NCI-H2196 (cell line): ENCODE measurements around the gene PANK2.
"Not testable (repeated sequence)": the region's sequence is repeated elsewhere in the genome, so short reads cannot be mapped to it uniquely, and the experiment has no call there.

Experiments used
- DNase-seq: peaks from one replicate; lab custom pipeline; 2025; ENCODE audit not compliant: unreplicated experiment; lab: John Stamatoyannopoulos, UW

The PANK2 gene

DNA sequence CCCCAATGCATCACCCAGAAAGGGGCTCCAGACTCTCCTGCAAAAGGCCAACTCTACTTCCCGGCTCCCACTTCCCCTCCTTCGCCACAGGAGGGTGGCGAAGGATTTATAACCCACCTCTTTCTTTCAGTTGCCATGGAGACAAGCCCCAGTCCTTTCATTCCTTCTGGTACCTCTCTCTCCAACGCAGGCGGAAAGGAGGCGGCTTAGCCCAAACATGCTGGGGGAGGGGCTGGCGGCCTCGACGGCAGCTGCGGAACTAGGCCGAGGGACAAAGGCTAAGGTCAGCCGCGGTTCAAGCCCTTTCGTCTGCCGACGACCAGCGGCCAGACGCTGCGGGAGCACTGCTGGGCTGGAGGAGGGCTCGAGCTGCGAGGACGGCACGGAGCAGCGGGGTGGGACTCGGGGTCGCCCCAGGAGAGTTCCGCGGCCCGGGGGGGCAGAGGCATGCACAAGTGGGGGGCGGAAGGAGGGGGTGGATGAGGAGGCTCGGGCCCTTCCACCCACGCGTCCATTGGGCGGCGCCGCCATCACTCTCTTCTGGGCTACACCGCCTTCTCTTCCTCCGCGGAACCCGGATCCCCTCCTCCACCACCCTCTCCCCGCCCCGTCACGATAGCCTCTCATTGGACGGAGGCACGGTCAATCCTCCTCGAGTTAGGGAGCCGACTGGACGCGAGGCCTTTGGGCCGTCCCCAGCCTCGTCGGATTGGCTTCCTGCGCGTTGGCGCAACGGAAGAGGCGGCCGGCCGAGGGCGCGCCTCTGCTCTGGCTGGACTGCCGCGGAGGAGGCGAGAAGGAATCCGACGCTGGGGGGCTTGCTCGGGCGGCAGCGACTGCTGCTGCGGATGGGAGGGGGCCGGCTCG lies at the start of gene PANK2:
Gene PANK2, plus strand, starts transcription at position 766 of the 867 bp plus-strand sequence.
- peak; percentile 99 for DNase-seq

DNA sequence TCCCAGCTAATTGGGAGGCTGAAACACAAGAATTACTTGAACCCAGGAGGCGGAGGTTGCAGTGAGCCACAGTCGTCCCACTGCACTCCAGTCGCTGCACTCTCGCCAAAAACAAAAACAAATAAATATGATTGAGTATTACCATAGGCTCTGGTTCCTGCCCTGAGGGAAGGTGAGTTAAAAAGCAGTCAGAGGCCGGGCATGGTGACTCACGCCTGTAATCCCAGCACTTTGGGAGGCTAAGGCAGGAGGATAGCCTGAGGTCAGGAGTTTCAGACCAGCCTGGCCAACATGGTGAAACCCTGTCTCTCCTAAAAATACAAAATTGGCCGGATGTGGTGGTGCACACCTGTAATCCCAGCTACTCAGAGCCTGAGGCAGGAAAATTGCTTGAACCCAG lies 49.0 kb upstream of the PANK2 start:
- DNase-seq, result not testable (repeated sequence)

DNA sequence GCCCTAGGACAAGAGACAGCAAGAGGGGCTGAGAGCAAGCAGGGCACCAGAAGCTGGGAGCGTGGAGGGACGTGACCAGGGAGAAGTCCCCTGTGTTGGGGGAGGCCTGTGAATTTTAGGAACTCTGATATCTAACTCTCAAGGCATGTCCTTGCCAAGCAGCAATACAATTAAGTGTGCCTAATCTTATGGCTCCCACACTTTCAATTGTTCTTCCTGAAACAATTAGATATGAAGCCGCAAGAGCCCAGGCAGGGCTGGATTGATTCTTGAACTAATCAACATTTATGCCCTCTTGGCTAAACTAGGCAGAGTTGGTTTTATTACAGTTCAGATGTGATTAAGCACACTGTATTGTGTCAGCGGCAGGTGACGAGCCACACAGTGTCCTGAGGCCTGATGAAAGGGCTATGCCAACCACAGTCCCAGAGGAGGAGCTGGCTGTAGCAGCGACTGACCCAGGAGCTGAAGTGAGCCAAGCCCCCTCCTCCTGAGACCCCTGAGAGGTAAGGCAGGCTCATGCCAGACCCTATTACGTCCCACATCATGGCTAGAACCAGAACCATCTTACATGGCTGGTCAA lies 46.7 kb upstream of the PANK2 start:
- DNase-seq, result no peak

DNA sequence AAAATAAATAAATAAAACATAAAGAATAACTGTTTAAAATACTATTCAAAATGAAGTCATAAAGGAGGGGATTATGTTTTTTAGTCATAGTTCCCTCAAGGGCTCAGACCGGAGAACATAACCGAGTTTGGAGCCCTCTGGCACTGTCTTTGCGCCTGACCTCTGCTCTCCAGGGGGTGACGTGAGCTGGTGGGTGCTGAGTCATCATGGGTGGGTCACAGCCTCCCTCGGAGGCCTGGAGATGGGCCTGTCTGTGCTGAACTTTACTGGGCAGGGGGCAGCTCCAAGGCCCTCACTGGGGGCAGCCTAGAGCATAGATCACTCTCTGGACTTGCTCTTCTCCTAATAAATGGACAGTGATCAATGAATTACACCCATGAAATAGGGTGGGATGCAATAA lies 45.7 kb upstream of the PANK2 start:
- no peak for DNase-seq

DNA sequence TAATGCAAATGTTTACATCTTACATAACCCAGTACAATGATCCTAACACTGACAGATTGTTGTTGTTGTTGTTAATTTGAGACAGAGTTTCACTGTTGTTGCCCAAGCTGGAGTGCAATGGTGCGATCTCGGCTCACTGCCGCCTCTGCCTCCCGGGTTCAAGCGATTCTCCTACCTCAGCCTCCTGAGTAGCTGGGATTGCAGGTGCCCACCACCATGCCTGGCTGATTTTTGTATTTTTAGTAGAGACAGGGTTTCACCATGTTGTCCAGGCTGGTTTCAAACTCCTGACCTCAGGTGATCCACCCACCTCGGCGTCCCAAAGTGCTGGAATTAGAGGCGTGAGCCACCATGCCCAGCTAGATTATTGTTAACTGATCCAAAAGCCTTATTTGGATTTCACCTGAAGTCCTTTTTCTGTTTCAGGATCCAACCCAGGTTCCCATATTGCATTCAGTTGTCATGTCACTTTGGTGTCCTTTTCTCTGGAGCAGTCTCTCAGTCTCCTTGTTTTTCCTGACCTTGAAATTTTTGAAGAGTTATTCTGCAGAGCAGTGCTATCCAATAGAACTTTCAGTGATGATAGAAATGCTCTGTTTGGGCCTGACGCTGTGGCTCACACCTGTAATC lies 45.1 kb upstream of the PANK2 start:
- not testable (repeated sequence) for DNase-seq

DNA sequence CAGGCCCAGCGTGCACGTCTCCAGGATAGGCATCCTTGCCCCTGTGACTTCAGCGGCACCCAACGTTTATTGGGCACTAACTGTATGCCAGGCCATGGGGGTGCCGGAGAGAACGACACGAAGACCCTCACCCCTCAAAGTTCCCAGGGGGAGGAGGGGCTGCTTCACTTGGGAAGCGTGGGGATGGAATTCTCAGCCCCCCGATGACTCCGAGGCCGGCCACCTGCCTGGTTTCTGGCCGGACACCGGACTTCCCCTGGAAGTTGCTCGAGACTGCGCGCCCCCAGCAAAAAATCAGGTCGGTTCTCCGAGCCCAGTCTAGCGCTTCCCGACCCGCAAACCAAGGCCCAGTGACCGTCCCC lies 42.8 kb upstream of the PANK2 start:
- no peak for DNase-seq

DNA sequence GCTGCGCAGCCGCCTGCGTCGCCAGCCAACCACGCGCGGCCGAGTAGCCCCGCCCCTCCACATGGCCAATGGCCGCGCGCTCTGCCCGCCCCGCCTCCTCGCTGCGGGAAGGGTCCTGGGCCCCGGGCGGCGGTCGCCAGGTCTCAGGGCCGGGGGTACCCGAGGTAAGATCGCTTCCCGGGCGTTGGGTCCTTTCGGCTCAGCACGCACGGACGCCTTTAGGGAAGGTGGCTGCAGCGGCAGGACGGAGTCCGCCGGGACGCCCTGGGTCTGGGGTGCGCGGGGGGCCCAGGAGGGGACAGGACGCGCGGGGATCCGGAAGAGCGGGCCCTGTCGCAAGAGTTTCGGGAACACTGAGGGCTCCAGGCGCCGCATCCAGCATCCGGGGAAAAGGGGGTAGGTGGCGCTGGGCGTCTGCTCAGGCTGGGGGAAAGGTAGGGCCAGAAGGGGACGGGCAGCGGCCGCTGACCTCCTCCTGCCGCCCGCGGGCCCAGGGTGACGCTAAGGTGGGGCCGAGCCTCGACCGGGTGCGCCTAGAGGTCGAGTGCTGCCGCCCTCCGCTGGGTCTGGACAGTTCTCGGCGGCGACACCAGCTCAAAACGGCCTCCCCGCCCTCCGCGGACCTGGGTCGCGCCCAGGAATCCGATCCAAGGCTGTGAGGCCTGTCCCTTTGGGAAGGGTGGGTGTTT lies 42.3 kb upstream of the PANK2 start, which contains the start of gene MAVS:
Gene MAVS, plus strand, starts transcription at position 95 of the 689 bp plus-strand sequence. CDS start 7,791 bp downstream, outside the sequence.
- peak; percentile 79 for DNase-seq

DNA sequence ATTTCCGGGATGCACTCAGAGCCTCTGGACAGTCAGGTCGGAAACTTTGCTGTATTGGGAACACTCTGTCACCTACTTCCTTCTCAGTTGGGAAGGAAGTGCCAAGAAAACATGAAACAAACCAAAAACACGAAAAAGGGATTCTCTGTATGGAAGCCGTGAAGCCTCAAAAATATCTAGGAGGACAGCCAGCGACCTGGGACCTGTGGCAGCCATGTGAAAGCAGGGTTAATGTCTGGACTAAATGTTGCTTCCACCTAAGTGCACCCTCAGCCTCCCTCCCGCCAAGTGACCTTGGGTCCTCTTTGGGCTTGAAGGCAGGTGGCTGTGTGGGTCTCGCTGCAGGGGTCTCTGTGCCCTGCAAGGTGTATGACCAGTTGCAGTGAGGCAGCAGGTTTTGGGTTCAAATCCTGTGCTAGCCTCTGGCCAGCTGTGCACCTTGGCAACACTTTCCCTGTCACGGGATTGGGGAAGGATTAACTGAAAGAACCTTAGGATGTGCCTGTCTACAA lies 41.7 kb upstream of the PANK2 start:
- no peak for DNase-seq

DNA sequence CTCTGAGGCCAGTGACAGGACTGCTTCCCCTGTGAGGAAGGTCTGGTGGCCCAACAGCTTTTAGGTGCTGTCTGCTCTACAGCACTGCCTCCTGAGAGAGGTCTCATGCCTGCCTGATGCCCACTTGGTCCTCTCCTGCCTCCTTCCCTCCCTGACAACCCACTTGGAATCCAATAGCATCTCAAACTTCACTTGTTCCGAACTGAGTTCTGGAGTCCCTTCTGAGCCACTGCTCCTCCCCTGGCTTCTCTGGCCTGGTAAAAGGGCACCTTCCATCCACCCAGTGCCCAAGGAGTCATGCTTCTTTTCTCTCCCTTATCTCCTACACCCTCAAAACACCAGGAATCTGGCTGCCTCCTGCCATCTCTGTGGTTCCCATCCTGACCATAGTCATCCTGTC lies 40.6 kb upstream of the PANK2 start:
- no peak for DNase-seq

DNA sequence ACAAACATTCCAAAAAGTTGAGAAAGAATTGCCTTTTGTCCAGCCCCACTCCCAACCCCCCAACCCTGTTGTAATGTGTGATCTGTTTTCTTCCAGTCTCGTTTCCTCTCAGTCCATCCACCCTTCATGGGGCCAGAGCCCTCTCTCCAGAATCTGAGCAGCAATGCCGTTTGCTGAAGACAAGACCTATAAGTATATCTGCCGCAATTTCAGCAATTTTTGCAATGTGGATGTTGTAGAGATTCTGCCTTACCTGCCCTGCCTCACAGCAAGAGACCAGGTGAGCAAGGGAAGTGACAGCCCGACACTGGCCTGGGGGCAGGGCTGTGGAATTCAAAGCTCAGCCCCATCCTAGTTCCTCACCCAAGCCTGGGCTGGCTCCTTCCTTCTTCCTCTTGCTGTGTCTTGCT lies 34.7 kb upstream of the PANK2 start:
- no peak for DNase-seq

DNA sequence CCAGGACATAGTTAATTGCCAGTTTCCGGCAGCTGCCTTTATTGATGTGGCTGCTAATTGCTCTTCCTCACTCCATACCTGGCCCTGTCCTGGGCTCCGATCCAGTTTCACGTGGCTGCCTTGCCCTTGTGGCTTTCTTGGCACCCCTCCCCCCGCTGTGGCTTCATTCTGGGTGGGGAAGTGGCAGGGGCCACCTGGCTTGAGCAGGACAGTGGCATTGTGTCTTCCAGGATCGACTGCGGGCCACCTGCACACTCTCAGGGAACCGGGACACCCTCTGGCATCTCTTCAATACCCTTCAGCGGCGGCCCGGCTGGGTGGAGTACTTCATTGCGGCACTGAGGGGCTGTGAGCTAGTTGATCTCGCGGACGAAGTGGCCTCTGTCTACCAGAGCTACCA lies 31.8 kb upstream of the PANK2 start:
- peak; percentile 86 for DNase-seq

DNA sequence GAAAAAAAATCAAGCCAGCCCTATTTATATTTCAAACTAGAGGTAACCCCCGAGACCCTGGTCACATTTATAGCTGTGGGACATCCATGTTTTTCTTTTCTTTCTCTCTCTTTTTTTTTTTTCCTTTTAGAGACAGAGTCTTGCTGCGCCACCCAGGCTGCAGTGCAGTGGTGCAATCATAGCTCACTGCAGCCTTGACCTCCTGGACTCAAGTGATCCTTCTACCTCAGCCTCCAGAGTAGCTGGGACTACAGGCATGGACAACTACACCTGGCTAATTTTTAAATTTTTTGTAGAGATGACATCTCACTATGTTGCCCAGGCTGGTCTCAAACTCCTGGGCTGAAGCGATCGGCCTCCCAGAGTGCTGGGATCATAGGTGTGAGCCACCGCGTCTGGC lies 30.5 kb upstream of the PANK2 start:
- DNase-seq, result no peak

DNA sequence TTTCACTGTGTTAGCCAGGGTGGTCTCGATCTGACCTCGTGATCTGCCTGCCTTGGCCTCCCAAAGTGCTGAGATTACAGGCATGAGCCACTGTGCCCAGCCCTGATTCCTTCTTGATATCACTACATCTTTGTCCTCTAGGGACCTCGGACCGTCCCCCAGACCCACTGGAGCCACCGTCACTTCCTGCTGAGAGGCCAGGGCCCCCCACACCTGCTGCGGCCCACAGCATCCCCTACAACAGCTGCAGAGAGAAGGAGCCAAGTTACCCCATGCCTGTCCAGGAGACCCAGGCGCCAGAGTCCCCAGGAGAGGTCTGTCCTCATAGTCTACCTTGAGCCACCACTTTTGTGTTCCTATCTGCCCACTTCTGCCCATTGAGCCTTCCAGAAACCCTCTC lies 28.0 kb upstream of the PANK2 start:
- no peak for DNase-seq

DNA sequence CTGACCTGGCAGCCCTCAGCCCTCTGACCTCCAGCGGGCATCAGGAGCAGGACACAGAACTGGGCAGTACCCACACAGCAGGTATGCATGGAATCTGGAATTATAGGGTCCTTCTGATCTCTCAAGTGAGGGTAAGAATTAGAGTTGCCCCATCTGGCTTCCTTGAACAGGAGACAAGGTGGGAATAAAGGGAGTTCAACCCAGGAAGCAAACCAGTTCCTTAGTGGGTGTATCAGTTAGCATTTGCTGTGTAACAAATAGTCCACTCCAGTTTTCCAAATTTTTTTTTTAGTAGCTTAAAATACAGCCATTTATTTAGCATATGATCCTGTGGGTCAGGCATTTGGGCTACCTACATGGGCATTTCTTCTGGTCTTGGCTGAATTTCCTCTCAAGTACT lies 26.9 kb upstream of the PANK2 start:
- no peak for DNase-seq

DNA sequence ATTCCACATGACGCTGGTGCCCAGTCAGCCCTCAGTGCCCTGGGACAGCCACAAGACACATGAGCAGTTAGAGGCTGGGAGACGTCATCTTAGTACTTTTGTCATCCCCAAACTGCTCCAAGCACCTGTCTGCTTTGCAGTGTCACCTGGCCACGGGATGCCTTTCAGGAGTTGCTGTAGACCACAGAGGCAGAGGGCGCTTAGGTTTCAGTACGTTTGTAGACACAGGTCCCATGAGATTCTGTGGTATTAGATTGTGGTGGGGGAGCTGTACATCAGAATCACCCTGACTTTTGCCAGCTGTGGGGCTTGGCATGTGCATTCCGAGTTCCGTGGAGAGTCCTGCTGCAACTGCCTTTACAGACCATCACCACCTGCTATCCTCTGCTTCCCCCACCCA lies 25.9 kb upstream of the PANK2 start:
- no peak for DNase-seq

DNA sequence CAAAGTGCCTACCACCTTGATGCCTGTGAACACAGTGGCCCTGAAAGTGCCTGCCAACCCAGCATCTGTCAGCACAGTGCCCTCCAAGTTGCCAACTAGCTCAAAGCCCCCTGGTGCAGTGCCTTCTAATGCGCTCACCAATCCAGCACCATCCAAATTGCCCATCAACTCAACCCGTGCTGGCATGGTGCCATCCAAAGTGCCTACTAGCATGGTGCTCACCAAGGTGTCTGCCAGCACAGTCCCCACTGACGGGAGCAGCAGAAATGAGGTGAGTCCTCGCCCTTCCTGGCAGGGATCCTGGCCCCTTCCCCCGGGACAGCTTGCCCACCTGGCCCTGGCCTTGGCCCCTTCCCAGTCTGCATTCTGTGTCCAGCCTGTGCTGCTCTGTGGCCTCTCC lies 24.7 kb upstream of the PANK2 start:
- DNase-seq, result no peak

DNA sequence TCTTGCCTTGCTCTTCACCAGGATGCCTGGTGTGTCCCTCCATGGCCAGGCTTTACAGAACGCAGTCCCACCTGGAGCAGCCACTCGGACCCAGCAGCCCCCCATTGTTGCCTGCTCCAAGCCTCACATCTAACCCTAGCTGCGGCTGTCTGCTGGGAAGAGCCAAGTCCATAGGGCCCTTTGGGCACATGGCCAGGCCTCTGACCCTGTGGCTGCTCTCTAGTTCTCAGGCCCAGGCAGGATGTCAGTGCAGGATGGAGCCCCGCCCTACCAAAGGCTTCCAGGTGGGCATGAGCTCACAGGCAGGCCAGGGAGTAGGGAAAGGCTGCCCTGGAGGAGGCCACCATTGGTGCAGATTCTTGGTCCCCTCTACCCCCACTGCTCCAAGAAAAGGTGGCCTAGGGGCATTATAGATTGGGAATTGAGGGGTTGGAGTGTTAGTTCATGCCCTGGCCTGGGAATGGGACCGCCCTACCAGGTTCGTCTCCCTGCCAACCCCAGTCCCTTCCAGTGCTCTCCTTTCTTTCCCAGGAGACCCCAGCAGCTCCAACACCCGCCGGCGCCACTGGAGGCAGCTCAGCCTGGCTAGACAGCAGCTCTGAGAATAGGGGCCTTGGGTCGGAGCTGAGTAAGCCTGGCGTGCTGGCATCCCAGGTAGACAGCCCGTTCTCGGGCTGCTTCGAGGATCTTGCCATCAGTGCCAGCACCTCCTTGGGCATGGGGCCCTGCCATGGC lies 23.9 kb upstream of the PANK2 start:
- DNase-seq, result no peak

DNA sequence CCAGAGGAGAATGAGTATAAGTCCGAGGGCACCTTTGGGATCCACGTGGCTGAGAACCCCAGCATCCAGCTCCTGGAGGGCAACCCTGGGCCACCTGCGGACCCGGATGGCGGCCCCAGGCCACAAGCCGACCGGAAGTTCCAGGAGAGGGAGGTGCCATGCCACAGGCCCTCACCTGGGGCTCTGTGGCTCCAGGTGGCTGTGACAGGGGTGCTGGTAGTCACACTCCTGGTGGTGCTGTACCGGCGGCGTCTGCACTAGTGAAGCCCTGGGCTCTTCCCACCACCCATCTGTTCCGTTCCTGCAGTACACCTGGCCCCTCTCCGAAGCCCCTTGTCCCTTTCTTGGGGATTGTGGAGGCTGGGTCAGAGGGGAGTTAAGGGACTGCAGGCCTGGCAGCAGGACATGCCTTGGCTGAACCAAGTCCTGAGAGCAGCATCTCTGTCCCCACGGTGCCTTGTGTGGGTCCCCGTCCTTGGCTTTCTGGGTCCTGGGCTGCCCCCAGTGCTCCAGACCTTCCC lies 23.2 kb upstream of the PANK2 start:
- no peak for DNase-seq

DNA sequence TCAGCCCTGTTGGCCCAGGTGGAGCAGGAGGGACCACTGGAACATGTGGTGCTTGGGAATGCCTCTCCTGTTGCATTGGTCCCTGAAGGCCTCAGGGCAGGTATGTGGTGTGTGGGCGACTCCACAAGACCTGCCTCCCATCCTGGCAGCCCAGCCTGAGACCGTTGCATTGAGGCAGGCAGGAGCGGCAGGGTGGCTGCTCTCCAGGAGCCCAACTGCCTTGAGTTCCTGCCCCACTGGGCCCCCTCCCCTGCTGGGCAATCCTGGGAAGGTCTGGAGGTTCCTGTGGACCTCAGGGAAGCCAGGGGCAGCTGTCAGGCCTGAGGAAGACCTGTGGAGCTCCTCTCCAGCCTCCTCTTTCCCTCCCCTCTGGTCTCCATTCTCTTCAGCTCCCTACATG lies 22.7 kb upstream of the PANK2 start:
- DNase-seq, result no peak

DNA sequence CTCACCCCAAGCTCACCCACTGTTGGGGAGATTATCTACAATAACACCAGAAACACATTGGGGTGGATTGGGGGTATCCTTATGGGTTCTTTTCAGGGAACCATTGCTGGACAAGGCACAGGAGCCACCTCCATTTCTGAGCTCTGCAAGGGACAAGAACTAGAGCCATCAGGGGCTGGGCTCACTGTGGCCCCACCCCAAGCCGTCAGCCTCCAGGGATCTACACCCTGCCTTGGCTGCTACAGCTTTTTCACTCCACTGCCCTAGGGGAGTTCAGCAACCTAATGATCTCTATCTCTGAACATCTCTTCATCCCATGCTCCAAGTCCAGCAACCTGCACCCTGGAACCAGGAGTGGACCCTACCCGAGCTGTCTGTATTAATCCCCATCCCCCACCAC lies 21.4 kb upstream of the PANK2 start:
- DNase-seq, result no peak
